Breast epithelium (tissue), 3 donors: ENCODE measurements around the gene MRPS6.

Experiments
- CTCF ChIP-seq, 3 donors: fragments of 450-650 bp; IDR thresholded peaks; one replicate each; pipeline ENCODE4 v1.5.1; 2016 to 2017; ENCODE audit warnings: antibody characterized with exemption in 3 of 3, mild to moderate bottlenecking in 3 of 3, moderate library complexity in 3 of 3
- POLR2A ChIP-seq: fragments of 450-650 bp; IDR thresholded peaks from one replicate; pipeline ENCODE4 v1.6.1; 2016; ENCODE audit warnings: antibody characterized with exemption, mild to moderate bottlenecking, moderate library complexity
- POLR2AphosphoS5 ChIP-seq, 3 donors: sonication (generic); formaldehyde crosslinking; IDR thresholded peaks; one replicate each; pipeline ENCODE4 v1.6.1; 2017; ENCODE audit warnings: antibody characterized with exemption in 3 of 3

DNA sequence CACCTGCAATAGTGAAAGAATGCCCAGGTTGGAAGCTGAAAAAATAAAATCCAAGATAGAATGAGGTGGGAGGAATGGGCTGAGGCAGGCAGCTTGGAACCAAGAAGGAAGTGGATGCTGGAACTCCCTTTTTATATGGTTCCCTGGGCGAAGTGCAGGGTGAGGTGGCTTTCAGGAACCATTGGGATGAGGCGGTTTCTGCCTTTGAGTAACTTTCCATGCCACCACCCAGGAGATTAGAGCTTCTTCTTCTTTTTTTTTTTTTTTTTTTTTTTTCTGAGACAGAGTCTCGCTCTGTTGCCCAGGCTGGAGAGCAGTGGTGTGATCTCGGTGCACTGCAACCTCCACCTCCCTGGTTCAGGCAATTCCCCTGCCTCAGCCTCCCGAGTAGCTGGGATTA is 17.8 kb upstream of the MRPS6 start:
- TF ChIP-seq CTCF (IDR thresholded peaks at IDR 0.05) (no peak), POLR2A (no peak), POLR2AphosphoS5 (IDR thresholded peaks at IDR 0.05) (no peak)
